ENCODE results near the gene PDLIM7. TPM values are rescaled to one million over a fixed set of nuclear protein-coding genes. Genes with fewer than 3 reads are reported as not detected.

The PDLIM7 gene
- polyA plus RNA-seq, 1 donor (not counting 4 experiments of a cell fraction or from before 2014, with no cell fraction given), result 48.5 TPM

GRCh38 chr5:177473443-177474001 lies 23.9 kb downstream of the PDLIM7 start, which contains the start of gene DBN1:
TSS of gene DBN1 (minus strand) at chr5:177473634. CDS start at chr5:177473521, 113 bp downstream.
- FAIRE-seq, result no peak
- H3K79me2 ChIP-seq (ENCODE audit: control insufficient read depth, insufficient read depth, low read length), result peaks cover 23% of the 10 kb centered on the region
- H2AFZ ChIP-seq (ENCODE audit: control insufficient read depth, low read length), result no peak within 1 kb of the TSS
- peak within 1 kb of the TSS; percentile 79 for H3K4me2 ChIP-seq (ENCODE audit: control insufficient read depth, extremely low read depth, insufficient read depth, low read depth, low read length)
- DNase-seq (ENCODE audit: low read depth, low spot score), result no peak
- dilution Hi-C loops (cut with MboI; ENCODE audit: extremely low pct_ligation_motif_present, low sequenced_read_pairs), result no loop called here
- TF ChIP-seq CTCF (optimal IDR thresholded peaks at IDR 0.05 in 1 of 3, IDR thresholded peaks at IDR 0.05 in 1 of 3, conservative IDR thresholded peaks at IDR 0.05 in 1 of 3; ENCODE audit: extremely low read depth in 1 of 3, insufficient read depth in 2 of 3, low read length in 3 of 3) (no peak), EZH2 (IDR thresholded peaks at IDR 0.05; ENCODE audit: low read length) (no peak)
- H3K27ac ChIP-seq (ENCODE audit: control insufficient read depth, insufficient read depth, low read length), result no peak within 1 kb of the TSS
- peaks cover 8% of the 10 kb centered on the region for H3K9me1 ChIP-seq (ENCODE audit: control insufficient read depth, extremely low read depth, insufficient read depth, low read length)
- H3K36me3 ChIP-seq (ENCODE audit: control insufficient read depth in 2 of 2, extremely low read depth in 1 of 2, insufficient read depth in 2 of 2, low read length in 2 of 2), result peaks cover 0 to 2% of the 10 kb centered on the region in 2 experiments
- H4K20me1 ChIP-seq (ENCODE audit: control insufficient read depth, extremely low read depth, insufficient read depth, low read length), result peaks cover 10% of the 10 kb centered on the region
- H3K27me3 ChIP-seq (ENCODE audit: control insufficient read depth, extremely low read depth, insufficient read depth, low read length), result no peaks in the 10 kb centered on the region
- peak within 1 kb of the TSS; percentile 60 to 79 (median 77) for H3K4me3 ChIP-seq (ENCODE audit: control insufficient read depth in 2 of 3, extremely low read depth in 1 of 3, insufficient read depth in 2 of 3, low read depth in 1 of 3, low read length in 3 of 3)
- H3K4me1 ChIP-seq (ENCODE audit: control insufficient read depth, extremely low read depth, insufficient read depth, low read length), result peaks cover 29% of the 10 kb centered on the region
- no peaks in the 10 kb centered on the region for H3K9me3 ChIP-seq (ENCODE audit: control insufficient read depth, low read depth, low read length)
- peak within 1 kb of the TSS; percentile 68 for H3K9ac ChIP-seq (ENCODE audit: control insufficient read depth, extremely low read depth, insufficient read depth, low read length)

- Histone ChIP-seq H3K27ac (ENCODE audit: control insufficient read depth, insufficient read depth, low read length) (no peak overlapping the region), H3K4me1 (ENCODE audit: control insufficient read depth, extremely low read depth, insufficient read depth, low read length) (peaks cover 35% of the 10 kb centered on the region), H4K20me1 (ENCODE audit: control insufficient read depth, extremely low read depth, insufficient read depth, low read length) (peaks cover 16% of the 10 kb centered on the region), H3K36me3 (ENCODE audit: control insufficient read depth in 2 of 2, extremely low read depth in 1 of 2, insufficient read depth in 2 of 2, low read length in 2 of 2) (peaks cover 0 to 2% of the 10 kb centered on the region in 2 experiments), H3K27me3 (ENCODE audit: control insufficient read depth, extremely low read depth, insufficient read depth, low read length) (no peaks in the 10 kb centered on the region), H3K9me3 (ENCODE audit: control insufficient read depth, low read depth, low read length) (no peaks in the 10 kb centered on the region), H2AFZ (ENCODE audit: control insufficient read depth, low read length) (no peak overlapping the region), H3K9ac (ENCODE audit: control insufficient read depth, extremely low read depth, insufficient read depth, low read length) (peak overlapping the region; percentile 68), H3K4me3 (ENCODE audit: control insufficient read depth in 2 of 3, extremely low read depth in 1 of 3, insufficient read depth in 2 of 3, low read depth in 1 of 3, low read length in 3 of 3) (peak overlapping the region; percentile 60 to 79 (median 77)), H3K79me2 (ENCODE audit: control insufficient read depth, insufficient read depth, low read length) (peaks cover 23% of the 10 kb centered on the region), H3K4me2 (ENCODE audit: control insufficient read depth, extremely low read depth, insufficient read depth, low read depth, low read length) (peak overlapping the region; percentile 79), H3K9me1 (ENCODE audit: control insufficient read depth, extremely low read depth, insufficient read depth, low read length) (peaks cover 10% of the 10 kb centered on the region)
- no peak for DNase-seq (ENCODE audit: low read depth, low spot score)
- dilution Hi-C loops (cut with MboI; ENCODE audit: extremely low pct_ligation_motif_present, low sequenced_read_pairs), result no loop called here
- no peak for TF ChIP-seq EZH2 (IDR thresholded peaks at IDR 0.05; ENCODE audit: low read length)
- no peak for TF ChIP-seq CTCF (optimal IDR thresholded peaks at IDR 0.05 in 1 of 3, IDR thresholded peaks at IDR 0.05 in 1 of 3, conservative IDR thresholded peaks at IDR 0.05 in 1 of 3; ENCODE audit: extremely low read depth in 1 of 3, insufficient read depth in 2 of 3, low read length in 3 of 3)
- FAIRE-seq, result no peak
Observed at GRCh38 chr5:177472460-177473442, 24.7 kb downstream of the PDLIM7 start.
